HepG2 (cell line): ENCODE measurements around the gene PSENEN. TPM values are rescaled to one million over a fixed set of nuclear protein-coding genes. Genes with fewer than 3 reads are reported as not detected.

Experiments used
- ATAC-seq: fragments of 200-7000 bp; cut with Tn5 transposase; 3 replicates; pipeline ENCODE4 v1.9.1; 2020; ENCODE audit warnings: mild to moderate bottlenecking, moderate library complexity
- BruUV-seq: library from RNA; stranded (reverse); fragments of 400-500 nt; replicated peaks from 2 replicates; lab custom pipeline; 2021; lab: Mats Ljungman, UMichigan
- CTCF ChIA-PET: fragments of 300-600 bp; formaldehyde crosslinking; extraction: SDS; loops from one replicate; lab custom pipeline; 2021; ENCODE audit warnings: low total read pairs, inconsistent platforms, low intra/inter-chr PET ratio; lab: Yijun Ruan, JAX
- POLR2A ChIA-PET: fragments of 350-600 bp; sonication (Branson Sonifier 250); formaldehyde crosslinking; loops from one replicate; lab custom pipeline; 2020; ENCODE audit warnings: antibody characterized with exemption, inconsistent platforms; lab: Yijun Ruan, JAX
- DNase-seq: peaks from one replicate; pipeline ENCODE4 v3.0.0-alpha.2; 2015; ENCODE audit warnings: low spot score
- FAIRE-seq: peaks from 3 replicates; lab custom pipeline; 2011; peaks lifted over from hg19 to GRCh38; lab: Jason Lieb, UNC
- H2AFZ ChIP-seq: one replicate; pipeline ENCODE4 v1.6.1; 2011; ENCODE audit warnings: low read length, inconsistent platforms
- H3K27ac ChIP-seq: fragments of 300-600 bp; 3 replicates; pipeline ENCODE4 v1.8.0; 2011; ENCODE audit warnings: mixed run types, mild to moderate bottlenecking, mixed read lengths, low read length, inconsistent platforms; ENCODE audit not compliant: insufficient read depth; ENCODE audit errors: extremely low read length
- H3K27me3 ChIP-seq, 2 experiments: fragments of 200-600 bp in 1 of 2; 2 replicates in 1 of 2; 3 replicates in 1 of 2; pipeline versions ENCODE4 v1.6.0 to v1.8.0; 2011; ENCODE audit warnings: low read length in 2 of 2, mild to moderate bottlenecking in 2 of 2, moderate library complexity in 2 of 2, inconsistent platforms in 1 of 2; ENCODE audit not compliant: insufficient read depth in 2 of 2, control insufficient read depth in 1 of 2
- H3K36me3 ChIP-seq, 2 experiments: fragments of 200-600 bp in 1 of 2; replicated peaks in 1 of 2; 2 replicates in 1 of 2; 3 replicates in 1 of 2; pipeline versions ENCODE4 v1.5.1 to v1.8.0; 2011; ENCODE audit warnings: low read length in 2 of 2, inconsistent platforms in 1 of 2; ENCODE audit not compliant: insufficient read depth in 2 of 2, control insufficient read depth in 1 of 2
- H3K4me1 ChIP-seq: 2 replicates; pipeline ENCODE4 v1.5.1; 2012; ENCODE audit warnings: low read length, inconsistent platforms; ENCODE audit not compliant: insufficient read depth
- H3K4me2 ChIP-seq: 2 replicates; pipeline ENCODE4 v1.6.0; 2011; ENCODE audit warnings: low read depth, low read length, inconsistent platforms
- H3K4me3 ChIP-seq, 3 experiments: fragments of 200-600 bp in 1 of 3; sonication (generic), shearing (Covaris generic) in 1 of 3; replicated peaks in 1 of 3; 2 replicates each; pipeline ENCODE4 v1.5.1; 2011 to 2016; ENCODE audit warnings: low read length in 3 of 3, inconsistent platforms in 2 of 3, low read depth in 2 of 3, mild to moderate bottlenecking in 2 of 3, control low read depth in 1 of 3, mixed read lengths in 1 of 3; ENCODE audit not compliant: insufficient read depth in 1 of 3
- H3K79me2 ChIP-seq: one replicate; pipeline ENCODE4 v1.6.1; 2011; ENCODE audit warnings: low read length, inconsistent platforms; ENCODE audit not compliant: insufficient read depth
- H3K9ac ChIP-seq: 2 replicates; pipeline ENCODE4 v1.6.0; 2011; ENCODE audit warnings: mild to moderate bottlenecking, low read depth, low read length, inconsistent platforms; ENCODE audit not compliant: insufficient read depth
- H3K9me3 ChIP-seq: 2 replicates; pipeline ENCODE4 v1.5.1; 2012; ENCODE audit warnings: mild to moderate bottlenecking, low read length
- H4K20me1 ChIP-seq: 2 replicates; pipeline ENCODE4 v1.6.0; 2011; ENCODE audit warnings: inconsistent platforms, mild to moderate bottlenecking, low read length, moderate library complexity; ENCODE audit not compliant: insufficient read depth
- CCDC6 ChIP-seq: sonication (generic); formaldehyde crosslinking; IDR thresholded peaks from 2 replicates; pipeline ENCODE4 v1.8.1; 2022; ENCODE audit warnings: mild to moderate bottlenecking, missing genetic modification reagents, moderate library complexity
- DPF2 ChIP-seq: sonication (generic); formaldehyde crosslinking; IDR thresholded peaks from 2 replicates; pipeline ENCODE4 v1.4.0; 2020; ENCODE audit warnings: mild to moderate bottlenecking, low read depth, missing genetic modification reagents, borderline replicate concordance
- FOXP4 ChIP-seq: sonication (generic); formaldehyde crosslinking; IDR thresholded peaks from 2 replicates; pipeline ENCODE4 v1.4.0; 2020; ENCODE audit warnings: missing genetic modification reagents
- GATA4 ChIP-seq: sonication (generic); IDR thresholded peaks from 2 replicates; pipeline ENCODE4 v1.6.1; 2016; ENCODE audit warnings: antibody characterized with exemption, low read depth, borderline replicate concordance
- KDM4B ChIP-seq: sonication (generic); formaldehyde crosslinking; IDR thresholded peaks from 2 replicates; pipeline ENCODE4 v1.4.0; 2020; ENCODE audit warnings: missing genetic modification reagents
- NFE2 ChIP-seq: sonication (generic); formaldehyde crosslinking; IDR thresholded peaks from 2 replicates; pipeline ENCODE4 v1.4.0; 2020; ENCODE audit warnings: missing genetic modification reagents
- SMARCC2 ChIP-seq: fragments of 450-650 bp; IDR thresholded peaks from 2 replicates; pipeline ENCODE4 v1.6.1; 2017; ENCODE audit warnings: antibody characterized with exemption, mild to moderate bottlenecking
- TCF7 ChIP-seq: sonication (generic); IDR thresholded peaks from 2 replicates; pipeline ENCODE4 v1.6.1; 2016; ENCODE audit warnings: antibody characterized with exemption, low read depth
- TOE1 ChIP-seq: sonication (generic); formaldehyde crosslinking; IDR thresholded peaks from 2 replicates; pipeline ENCODE4 v1.4.0; 2020; ENCODE audit warnings: mild to moderate bottlenecking, missing genetic modification reagents
- ZBTB3 ChIP-seq: sonication (generic); formaldehyde crosslinking; IDR thresholded peaks from 2 replicates; pipeline ENCODE4 v1.4.0; 2020; ENCODE audit warnings: low read depth, mild to moderate bottlenecking, moderate library complexity, missing genetic modification reagents, borderline replicate concordance
- ZMYM3 ChIP-seq: sonication (generic); formaldehyde crosslinking; IDR thresholded peaks from 2 replicates; pipeline ENCODE4 v1.5.1; 2020; ENCODE audit warnings: mild to moderate bottlenecking, missing genetic modification reagents
- ZNF430 ChIP-seq: sonication (generic); formaldehyde crosslinking; IDR thresholded peaks from 2 replicates; pipeline ENCODE4 v1.9.0; 2021; ENCODE audit warnings: mild to moderate bottlenecking, missing genetic modification reagents
- WGBS: methylation state at CpG from one replicate; pipeline ENCODE4 v1.1.6; 2017; ENCODE audit warnings: low lambda C conversion rate; 5-methylcytosine and 5-hydroxymethylcytosine counted together
- in situ Hi-C: cut with HindIII; loops from 2 replicates; pipeline ENCODE4 v1.10.0; 2017; ENCODE audit warnings: low pct_unique_long_range_greater_than_20kb; ENCODE audit not compliant: extremely low pct_ligation_motif_present
- intact Hi-C: fragments of 100-400 bp; cut with micrococcal nuclease; formaldehyde crosslinking; loops from one replicate; pipeline ENCODE4 v1.10.0; 2022; ENCODE audit not compliant: unreplicated experiment
- polyA plus RNA-seq, 8 experiments: library from polyadenylated mRNA; depleted of rRNA in 3 of 8; stranded (reverse) in 7 of 8; unstranded in 1 of 8; fragments of >200 nt; fragmentation: Illumina TruSeq in 4 of 8; extraction: Trizol in 4 of 8; gene quantifications; 2 replicates each; pipeline versions ENCODE4 v1.2.1 to v1.2.3, GENCODE V29; 2011 to 2016; ENCODE audit warnings: low read depth in 4 of 8, missing spikeins in 1 of 8, mixed read lengths in 1 of 8; ENCODE audit not compliant: insufficient read depth in 1 of 8
- total RNA-seq, 5 experiments: library from RNA; depleted of rRNA; stranded (reverse); fragments of >200 nt; fragmentation: Illumina TruSeq; extraction: Trizol; gene quantifications; 2 replicates each; pipeline ENCODE4 v1.2.3, GENCODE V29; 2016; ENCODE audit warnings: low read depth in 1 of 5

The PSENEN gene
- total and polyA plus RNA-seq, 2 of the 13 experiments (the other 11 are each of a cell fraction or from before 2014, with no cell fraction given): 16.9 to 34.2 TPM

GRCh38 chr19:35712567-35713505 lies 32.6 kb upstream of the PSENEN start:
- no peak for ATAC-seq
- no peak overlapping the region for H3K4me3 ChIP-seq
- ChIA-PET POLR2A (interaction anchor here (5.0 kb wide), 1 partner anchor 10 kb away, joined by 23 read pairs; no protein-coding TSS in a partner anchor), CTCF (no interaction called here)
- H3K4me1 ChIP-seq: peaks cover 24% of the 10 kb centered on the region
- intact Hi-C loops (no loop called here), in situ Hi-C loops (no loop called here)
- no peak for FAIRE-seq
- no TSS peak for BruUV-seq
- no peak for DNase-seq
- H3K36me3 ChIP-seq: no peaks in the 10 kb centered on the region
- H3K27ac ChIP-seq: no peak overlapping the region
- TF ChIP-seq SMARCC2 (no peak), KDM4B (CRISPR knock-in tag) (no peak), DPF2 (CRISPR knock-in tag) (no peak), ZNF430 (no peak), FOXP4 (CRISPR knock-in tag) (no peak), GATA4 (no peak), NFE2 (CRISPR knock-in tag) (no peak), CCDC6 (no peak), TOE1 (no peak), TCF7 (no peak), ZMYM3 (no peak), ZBTB3 (no peak)
- WGBS: 74% methylated on average over 8 of the region's 11 CpGs
- no peak overlapping the region for H3K9ac ChIP-seq
- no peak overlapping the region for H2AFZ ChIP-seq
- no peaks in the 10 kb centered on the region for H4K20me1 ChIP-seq
- H3K9me3 ChIP-seq: no peaks in the 10 kb centered on the region
- no peak overlapping the region for H3K4me2 ChIP-seq
- no peaks in the 10 kb centered on the region; a peak in 1 of 5 replicates for H3K27me3 ChIP-seq
- H3K79me2 ChIP-seq: no peaks in the 10 kb centered on the region
